IMR-90 (cell line): Measurements from ENCODE around the gene MACO1. TPM values are rescaled to one million over a fixed set of nuclear protein-coding genes. Genes with fewer than 3 reads are reported as not detected.

Source experiments
- ATAC-seq: fragments of 200-7000 bp; cut with Tn5 transposase; 2 replicates; pipeline ENCODE4 v1.9.1; 2020; ENCODE audit warnings: low read depth, mild to moderate bottlenecking, moderate library complexity
- BruUV-seq: library from RNA; stranded (reverse); fragments of 400-500 nt; replicated peaks from 2 replicates; lab custom pipeline; 2021; lab: Mats Ljungman, UMichigan
- CTCF ChIA-PET: fragments of 300-600 bp; formaldehyde crosslinking; extraction: SDS; loops from one replicate; lab custom pipeline; 2021; ENCODE audit warnings: antibody characterized with exemption; lab: Yijun Ruan, JAX
- POLR2A ChIA-PET: fragments of 300-600 bp; sonication (Branson Sonifier 250); formaldehyde crosslinking; loops from one replicate; lab custom pipeline; 2022; ENCODE audit warnings: antibody characterized with exemption; ENCODE audit not compliant: unreplicated experiment; lab: Charles Lee
- DNase-seq: peaks from one replicate; pipeline ENCODE4 v3.0.0; 2013
- H2AFZ ChIP-seq: replicated peaks from 2 replicates; pipeline ENCODE3; 2013; ENCODE audit warnings: low read length, mild to moderate bottlenecking; ENCODE audit not compliant: poor library complexity
- H2AK5ac ChIP-seq: 2 replicates; pipeline ENCODE4 v1.6.1; 2013; ENCODE audit warnings: low read depth, low read length, inconsistent platforms
- H2AK9ac ChIP-seq: replicated peaks from 2 replicates; pipeline ENCODE3; 2013; ENCODE audit warnings: mild to moderate bottlenecking, low read depth, low read length, moderate library complexity; ENCODE audit not compliant: poor library complexity
- H2BK120ac ChIP-seq: 2 replicates; pipeline ENCODE4 v1.6.1; 2013; ENCODE audit warnings: low read depth, low read length, inconsistent platforms
- H2BK15ac ChIP-seq: 3 replicates; pipeline ENCODE4 v1.6.1; 2013; ENCODE audit warnings: low read depth, low read length, inconsistent platforms
- H2BK20ac ChIP-seq: 2 replicates; pipeline ENCODE4 v1.6.1; 2013; ENCODE audit warnings: low read depth, mild to moderate bottlenecking, inconsistent platforms, low read length, moderate library complexity
- H2BK5ac ChIP-seq: 2 replicates; pipeline ENCODE4 v1.6.1; 2013; ENCODE audit warnings: mild to moderate bottlenecking, low read depth, low read length, inconsistent platforms; ENCODE audit not compliant: poor library complexity, severe bottlenecking
- H3K14ac ChIP-seq: replicated peaks from 2 replicates; pipeline ENCODE4 v1.6.1; 2013; ENCODE audit warnings: low read depth, low read length, inconsistent platforms
- H3K18ac ChIP-seq: 2 replicates; pipeline ENCODE4 v1.6.1; 2013; ENCODE audit warnings: low read depth, low read length, control low read depth
- H3K23ac ChIP-seq: 2 replicates; pipeline ENCODE4 v1.6.1; 2013; ENCODE audit warnings: low read depth, low read length, inconsistent platforms
- H3K27ac ChIP-seq: 2 replicates; pipeline ENCODE4 v1.5.1; 2013; ENCODE audit warnings: mild to moderate bottlenecking, control low read depth, low read length; ENCODE audit not compliant: insufficient read depth
- H3K27me3 ChIP-seq: 2 replicates; pipeline ENCODE4 v1.6.1; 2013; ENCODE audit warnings: low read length; ENCODE audit not compliant: control insufficient read depth, insufficient read depth
- H3K36me3 ChIP-seq: 2 replicates; pipeline ENCODE4 v1.6.1; 2013; ENCODE audit warnings: low read length, mixed read lengths; ENCODE audit not compliant: control insufficient read depth, insufficient read depth
- H3K4ac ChIP-seq: 2 replicates; pipeline ENCODE4 v1.6.1; 2013; ENCODE audit warnings: low read depth, low read length, inconsistent platforms
- H3K4me1 ChIP-seq: 2 replicates; pipeline ENCODE4 v1.6.1; 2013; ENCODE audit warnings: low read length, mixed read lengths; ENCODE audit not compliant: control insufficient read depth, insufficient read depth
- H3K4me2 ChIP-seq: 2 replicates; pipeline ENCODE4 v1.6.1; 2013; ENCODE audit warnings: low read depth, mild to moderate bottlenecking, control low read depth, low read length, moderate library complexity
- H3K4me3 ChIP-seq: 2 replicates; pipeline ENCODE4 v1.5.1; 2013; ENCODE audit warnings: low read depth, mild to moderate bottlenecking, control low read depth, low read length, moderate library complexity; ENCODE audit not compliant: insufficient read depth
- H3K56ac ChIP-seq: 2 replicates; pipeline ENCODE4 v1.6.1; 2013; ENCODE audit warnings: low read length, inconsistent platforms; ENCODE audit not compliant: insufficient read depth; ENCODE audit errors: extremely low read depth
- H3K79me1 ChIP-seq, 2 experiments: 2 replicates each; pipeline ENCODE4 v1.6.1; 2013; ENCODE audit warnings: low read length in 2 of 2, inconsistent platforms in 1 of 2, low read depth in 1 of 2
- H3K9ac ChIP-seq: 2 replicates; pipeline ENCODE4 v1.6.1; 2013; ENCODE audit warnings: low read depth, low read length, control low read depth
- H3K9me1 ChIP-seq: 2 replicates; pipeline ENCODE4 v1.6.1; 2013; ENCODE audit warnings: low read length, inconsistent platforms; ENCODE audit not compliant: insufficient read depth
- H3K9me3 ChIP-seq: 2 replicates; pipeline ENCODE4 v1.6.1; 2013; ENCODE audit warnings: low read length; ENCODE audit not compliant: control insufficient read depth, insufficient read depth
- H4K20me1 ChIP-seq: 2 replicates; pipeline ENCODE4 v1.6.1; 2013; ENCODE audit warnings: low read length, inconsistent platforms; ENCODE audit not compliant: insufficient read depth
- H4K5ac ChIP-seq: 2 replicates; pipeline ENCODE4 v1.6.1; 2013; ENCODE audit warnings: mild to moderate bottlenecking, low read depth, low read length, control low read depth
- H4K8ac ChIP-seq, 2 experiments: 2 replicates each; pipeline ENCODE4 v1.6.1; 2013; ENCODE audit warnings: low read depth in 2 of 2, low read length in 2 of 2, control low read depth in 1 of 2, inconsistent platforms in 1 of 2
- H4K91ac ChIP-seq: 2 replicates; pipeline ENCODE4 v1.6.1; 2013; ENCODE audit warnings: low read depth, low read length, inconsistent platforms; ENCODE audit not compliant: insufficient read depth
- CEBPB ChIP-seq: IDR thresholded peaks from 2 replicates; pipeline ENCODE4 v1.6.1; 2012; ENCODE audit warnings: low read depth, low read length, improper control_type of control experiment
- MAFK ChIP-seq: IDR thresholded peaks from 2 replicates; pipeline ENCODE4 v1.6.1; 2012; ENCODE audit warnings: low read depth, low read length, improper control_type of control experiment
- RAD21 ChIP-seq: IDR thresholded peaks from 2 replicates; pipeline ENCODE4 v1.6.1; 2012; ENCODE audit warnings: low read length, improper control_type of control experiment
- RCOR1 ChIP-seq: IDR thresholded peaks from 2 replicates; pipeline ENCODE4 v1.6.1; 2012; ENCODE audit warnings: mild to moderate bottlenecking, low read length, improper control_type of control experiment; ENCODE audit not compliant: insufficient replicate concordance
- RFX5 ChIP-seq: IDR thresholded peaks from 2 replicates; pipeline ENCODE4 v1.8.0; 2012; ENCODE audit warnings: low read depth, mild to moderate bottlenecking, low read length, moderate library complexity
- WGBS, 2 experiments: methylation state at CpG; one replicate each; pipeline versions ENCODE4 v1.1.5 to v1.1.7; 2013; ENCODE audit warnings: missing lambda C conversion rate in 2 of 2; ENCODE audit not compliant: insufficient read length in 1 of 2; ENCODE audit errors: extremely low coverage in 2 of 2; 5-methylcytosine and 5-hydroxymethylcytosine counted together
- dilution Hi-C: fragments of 300-500 bp; cut with HindIII; formaldehyde crosslinking; loops from one replicate; pipeline ENCODE4 v1.14.3; 2018; ENCODE audit warnings: low sequenced_read_pairs; ENCODE audit not compliant: unreplicated experiment
- in situ Hi-C: fragments of 300-500 bp; cut with MboI; formaldehyde crosslinking; loops from 3 replicates; pipeline ENCODE4 v1.14.3; 2019; ENCODE audit warnings: low sequenced_read_pairs, inconsistent platforms, mixed read lengths
- intact Hi-C: fragments of 100-400 bp; cut with micrococcal nuclease; formaldehyde crosslinking; loops from 2 replicates; pipeline ENCODE4 v1.10.0; 2022
- polyA plus RNA-seq, 3 experiments: library from polyadenylated mRNA; depleted of rRNA; stranded (reverse); fragments of >200 nt; gene quantifications; 2 replicates each; pipeline ENCODE4 v1.2.3, GENCODE V29; 2012; ENCODE audit warnings: low replicate concordance in 1 of 3
- total RNA-seq: library from RNA; depleted of rRNA; stranded (reverse); fragments of >200 nt; gene quantifications from 2 replicates; pipeline ENCODE4 v1.2.3, GENCODE V29; 2012

The MACO1 gene
- total and polyA plus RNA-seq, 2 of the 4 experiments (the other 2 are of a cell fraction): 6.8 to 12.7 TPM

GRCh38 chr1:25482211-25482610, 51.5 kb downstream of the MACO1 start:
- H3K27ac ChIP-seq: no peak overlapping the region
- no peak overlapping the region for H3K56ac ChIP-seq
- DNase-seq (no peak), ATAC-seq (no peak)
- H2BK15ac ChIP-seq: no peak overlapping the region
- intact Hi-C loops: loop anchor here (10.0 kb wide), 1 partner anchor 47 kb away; the partner anchor contains the start of gene MACO1
- no peaks in the 10 kb centered on the region for H4K20me1 ChIP-seq
- ChIA-PET POLR2A (no interaction called here), CTCF (no interaction called here)
- no peak overlapping the region for H2BK5ac ChIP-seq
- H2BK20ac ChIP-seq: no peak overlapping the region
- no peak overlapping the region for H4K8ac ChIP-seq
- no peak overlapping the region for H4K5ac ChIP-seq
- no peak overlapping the region for H2AK9ac ChIP-seq
- no peak overlapping the region for H2BK120ac ChIP-seq
- no peaks in the 10 kb centered on the region for H3K27me3 ChIP-seq
- TF ChIP-seq RCOR1: no peak
- no peak for TF ChIP-seq MAFK
- TF ChIP-seq CEBPB: no peak
- TF ChIP-seq RAD21: no peak
- no peak for TF ChIP-seq RFX5
- H3K9me1 ChIP-seq: peaks cover 4% of the 10 kb centered on the region; the same call in 1 of the 2 replicates
- H3K23ac ChIP-seq: no peak overlapping the region
- no peak overlapping the region for H3K18ac ChIP-seq
- H2AK5ac ChIP-seq: no peak overlapping the region
- H3K4ac ChIP-seq: no peak overlapping the region
- no peak overlapping the region for H3K9ac ChIP-seq
- no peak overlapping the region for H2AFZ ChIP-seq
- H3K4me3 ChIP-seq: no peak overlapping the region
- no CpG with 5 or more reads among the region's 1 CpG for WGBS, 2 experiments
- dilution Hi-C loops: no loop called here
- no peak overlapping the region for H4K91ac ChIP-seq
- H3K4me1 ChIP-seq: no peaks in the 10 kb centered on the region
- H3K4me2 ChIP-seq: no peak overlapping the region
- peaks cover 10% of the 10 kb centered on the region for H3K36me3 ChIP-seq
- H3K79me1 ChIP-seq: peaks cover 29 to 32% of the 10 kb centered on the region in 2 experiments
- in situ Hi-C loops: no loop called here
- no peaks in the 10 kb centered on the region for H3K9me3 ChIP-seq
- no peak overlapping the region for H3K14ac ChIP-seq
- no TSS peak for BruUV-seq
